DOHH2 (cell line): ENCODE results near the gene DOCK4.

Experiments
- H3F3A ChIP-seq: fragments of 200-600 bp; sonication (generic), shearing (Covaris generic); 2 replicates; pipeline ENCODE4 v1.6.0; 2016; ENCODE audit warnings: antibody characterized with exemption, mild to moderate bottlenecking; ENCODE audit not compliant: control insufficient read depth, insufficient read depth
- H3K27ac ChIP-seq: fragments of 200-600 bp; sonication (generic); 2 replicates; pipeline ENCODE4 v1.5.1; 2014; ENCODE audit warnings: low read depth, mild to moderate bottlenecking, low read length, moderate library complexity
- H3K27me3 ChIP-seq: fragments of 200-600 bp; sonication (generic); 2 replicates; pipeline ENCODE4 v1.6.1; 2014; ENCODE audit warnings: mild to moderate bottlenecking, low read length, mixed read lengths; ENCODE audit not compliant: control insufficient read depth
- H3K36me3 ChIP-seq: fragments of 200-600 bp; sonication (generic); 2 replicates; pipeline ENCODE4 v1.6.1; 2014; ENCODE audit warnings: mild to moderate bottlenecking, low read length, moderate library complexity, mixed read lengths; ENCODE audit not compliant: control insufficient read depth
- H3K4me1 ChIP-seq: fragments of 200-600 bp; sonication (generic); 2 replicates; pipeline ENCODE4 v1.6.1; 2014; ENCODE audit warnings: mild to moderate bottlenecking, low read length, mixed read lengths; ENCODE audit not compliant: control insufficient read depth
- H3K4me2 ChIP-seq: fragments of 200-600 bp; sonication (generic); 2 replicates; pipeline ENCODE4 v1.6.0; 2014; ENCODE audit warnings: mild to moderate bottlenecking, low read length, moderate library complexity
- H3K4me3 ChIP-seq: fragments of 200-600 bp; sonication (generic); 2 replicates; pipeline ENCODE4 v1.5.1; 2014; ENCODE audit warnings: mild to moderate bottlenecking, low read length, mixed read lengths
- H3K79me2 ChIP-seq: fragments of 200-600 bp; sonication (generic); 2 replicates; pipeline ENCODE4 v1.6.1; 2014; ENCODE audit warnings: mild to moderate bottlenecking, low read length, mixed read lengths; ENCODE audit not compliant: control insufficient read depth
- H3K9me2 ChIP-seq: fragments of 200-600 bp; sonication (generic); replicated peaks from 2 replicates; pipeline ENCODE4 v1.6.1; 2014; ENCODE audit warnings: mild to moderate bottlenecking, low read length, mixed read lengths; ENCODE audit not compliant: control insufficient read depth
- H3K9me3 ChIP-seq: fragments of 200-600 bp; sonication (generic); 2 replicates; pipeline ENCODE4 v1.6.1; 2014; ENCODE audit warnings: antibody characterized with exemption, low read length, mixed read lengths; ENCODE audit not compliant: control insufficient read depth, insufficient read depth
- H4K20me1 ChIP-seq: fragments of 200-600 bp; sonication (generic); 2 replicates; pipeline ENCODE4 v1.6.0; 2014; ENCODE audit warnings: low read depth, mild to moderate bottlenecking, antibody characterized with exemption, low read length, moderate library complexity; ENCODE audit not compliant: control insufficient read depth, insufficient read depth
- EZH2phosphoT487 ChIP-seq: fragments of 200-600 bp; sonication (generic); IDR thresholded peaks from 2 replicates; pipeline ENCODE4 v1.6.1; 2017; ENCODE audit warnings: borderline replicate concordance, mild to moderate bottlenecking, antibody characterized with exemption, low read length, moderate library complexity, mixed read lengths
- TF ChIP-seq, protein P1 (sequence below): fragments of 200-600 bp; sonication (generic); IDR thresholded peaks from one replicate; pipeline ENCODE4 v1.5.1; 2014; ENCODE audit warnings: antibody characterized with exemption, mild to moderate bottlenecking, low read depth, low read length; ENCODE audit not compliant: poor library complexity, severe bottlenecking

Gene DOCK4

DNA sequence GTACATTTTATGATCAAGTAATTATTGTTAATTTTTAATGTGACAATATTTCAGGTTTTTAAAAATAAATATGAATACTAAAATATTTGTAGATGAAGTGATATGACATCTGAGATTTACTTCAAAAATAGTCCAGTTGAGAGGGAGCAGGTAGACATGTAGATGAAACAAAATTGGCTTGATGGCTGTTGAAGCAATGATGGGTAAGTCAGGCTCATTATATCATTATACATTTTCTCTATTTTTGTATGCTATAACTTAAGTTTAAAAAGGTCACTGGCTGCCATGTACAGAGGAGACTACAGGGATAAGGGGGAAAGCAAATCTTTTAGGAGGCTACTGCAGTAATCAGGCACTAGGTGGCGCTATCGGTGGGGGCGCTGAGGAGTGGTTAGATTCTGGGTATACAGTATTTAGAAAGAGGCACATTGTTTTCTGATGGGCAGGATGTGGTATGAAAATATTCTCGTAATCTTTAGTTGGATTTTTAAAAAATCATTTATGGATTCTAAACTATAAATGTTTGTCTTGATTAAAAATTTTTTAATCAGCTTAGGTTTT lies 454.1 kb downstream of the DOCK4 start:
- Histone ChIP-seq H3K79me2 (no peaks in the 10 kb centered on the region), H4K20me1 (no peaks in the 10 kb centered on the region), H3K9me3 (no peaks in the 10 kb centered on the region), H3K27me3 (peaks cover 13% of the 10 kb centered on the region; the same call in 1 of the 2 replicates), H3K9me2 (no peaks in the 10 kb centered on the region), H3K4me2 (no peak overlapping the region), H3K36me3 (no peaks in the 10 kb centered on the region), H3K4me1 (no peaks in the 10 kb centered on the region), H3F3A (no peaks in the 10 kb centered on the region), H3K27ac (no peak overlapping the region), H3K4me3 (no peak overlapping the region)
- no peak for TF ChIP-seq EZH2phosphoT487
- TF ChIP-seq, protein P1, sequence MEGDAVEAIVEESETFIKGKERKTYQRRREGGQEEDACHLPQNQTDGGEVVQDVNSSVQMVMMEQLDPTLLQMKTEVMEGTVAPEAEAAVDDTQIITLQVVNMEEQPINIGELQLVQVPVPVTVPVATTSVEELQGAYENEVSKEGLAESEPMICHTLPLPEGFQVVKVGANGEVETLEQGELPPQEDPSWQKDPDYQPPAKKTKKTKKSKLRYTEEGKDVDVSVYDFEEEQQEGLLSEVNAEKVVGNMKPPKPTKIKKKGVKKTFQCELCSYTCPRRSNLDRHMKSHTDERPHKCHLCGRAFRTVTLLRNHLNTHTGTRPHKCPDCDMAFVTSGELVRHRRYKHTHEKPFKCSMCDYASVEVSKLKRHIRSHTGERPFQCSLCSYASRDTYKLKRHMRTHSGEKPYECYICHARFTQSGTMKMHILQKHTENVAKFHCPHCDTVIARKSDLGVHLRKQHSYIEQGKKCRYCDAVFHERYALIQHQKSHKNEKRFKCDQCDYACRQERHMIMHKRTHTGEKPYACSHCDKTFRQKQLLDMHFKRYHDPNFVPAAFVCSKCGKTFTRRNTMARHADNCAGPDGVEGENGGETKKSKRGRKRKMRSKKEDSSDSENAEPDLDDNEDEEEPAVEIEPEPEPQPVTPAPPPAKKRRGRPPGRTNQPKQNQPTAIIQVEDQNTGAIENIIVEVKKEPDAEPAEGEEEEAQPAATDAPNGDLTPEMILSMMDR: peak; percentile 98

GRCh38 chr7:111750878-111751277 lies 455.3 kb downstream of the DOCK4 start:
- H3K79me2 ChIP-seq: no peaks in the 10 kb centered on the region
- H3F3A ChIP-seq: no peaks in the 10 kb centered on the region

DNA sequence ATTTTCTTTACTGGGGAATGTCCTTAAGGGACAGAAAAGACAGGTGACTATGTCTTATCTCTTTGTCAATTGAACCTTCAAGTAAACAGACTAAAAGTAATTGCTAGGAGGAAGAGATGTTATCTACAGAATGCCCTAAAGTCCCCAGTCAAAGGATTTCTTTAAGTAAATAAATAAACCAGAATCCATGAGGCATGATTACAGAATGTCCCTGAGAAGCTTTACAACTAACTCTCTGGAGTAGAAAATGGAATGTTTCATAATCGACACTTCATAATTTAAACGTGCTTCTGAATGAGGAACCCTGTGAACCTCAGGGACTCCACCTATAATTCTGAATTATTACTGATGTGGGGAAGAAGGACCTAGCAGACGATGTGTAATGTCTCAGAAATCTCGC lies 456.0 kb downstream of the DOCK4 start:
- Histone ChIP-seq H3K4me2 (no peak overlapping the region), H3K4me3 (no peak overlapping the region), H3K36me3 (no peaks in the 10 kb centered on the region), H3K9me2 (no peaks in the 10 kb centered on the region), H4K20me1 (no peaks in the 10 kb centered on the region), H3F3A (no peaks in the 10 kb centered on the region), H3K4me1 (no peaks in the 10 kb centered on the region), H3K27me3 (peaks cover 13% of the 10 kb centered on the region; the same call in 1 of the 2 replicates), H3K9me3 (no peaks in the 10 kb centered on the region), H3K27ac (no peak overlapping the region), H3K79me2 (no peaks in the 10 kb centered on the region)
- TF ChIP-seq EZH2phosphoT487: no peak
- TF ChIP-seq, protein P1: no peak

More at GRCh38 chr7:111750878-111751277, 455.3 kb downstream of the DOCK4 start:
- Histone ChIP-seq H4K20me1 (no peaks in the 10 kb centered on the region), H3K36me3 (no peaks in the 10 kb centered on the region), H3K27ac (no peak overlapping the region), H3K9me3 (no peaks in the 10 kb centered on the region), H3K27me3 (peaks cover 13% of the 10 kb centered on the region; the same call in 1 of the 2 replicates), H3K4me2 (no peak overlapping the region), H3K4me3 (no peak overlapping the region), H3K9me2 (no peaks in the 10 kb centered on the region), H3K4me1 (no peaks in the 10 kb centered on the region)
- TF ChIP-seq, protein P1: no peak
- TF ChIP-seq EZH2phosphoT487: no peak
